Measurements from ENCODE around the gene ALPP. TPM values are rescaled to one million over a fixed set of nuclear protein-coding genes. Genes with fewer than 3 reads are reported as not detected.
A peak's percentile ranks its signal among the peaks of the same experiment; 100 is the strongest.
"Not testable (repeated sequence)": the region's sequence is repeated elsewhere in the genome, so short reads cannot be mapped to it uniquely, and the experiment has no call there.

The ALPP gene
- total RNA-seq (2014; rRNA removed) (8.6 and 14.4 TPM in 2 replicates), Bru-seq, nascent RNA (percentile 65 among the genes with signal in this experiment), BruChase-seq, experiment 1, labeled RNA remaining after a 6-hour chase (percentile 84 among the genes with signal in this experiment), BruChase-seq, experiment 2, labeled RNA remaining after a 2-hour chase (percentile 72 among the genes with signal in this experiment)
- long read RNA-seq, transcript ALPP-201 (11 exons, 2,971 nt) = major isoform, 15 of 54 reads
- long read RNA-seq, partial matches to known transcripts = 37 of 54 reads
- long read RNA-seq, other reads (novel, unspliced or antisense) = 2 of 54 reads

DNA sequence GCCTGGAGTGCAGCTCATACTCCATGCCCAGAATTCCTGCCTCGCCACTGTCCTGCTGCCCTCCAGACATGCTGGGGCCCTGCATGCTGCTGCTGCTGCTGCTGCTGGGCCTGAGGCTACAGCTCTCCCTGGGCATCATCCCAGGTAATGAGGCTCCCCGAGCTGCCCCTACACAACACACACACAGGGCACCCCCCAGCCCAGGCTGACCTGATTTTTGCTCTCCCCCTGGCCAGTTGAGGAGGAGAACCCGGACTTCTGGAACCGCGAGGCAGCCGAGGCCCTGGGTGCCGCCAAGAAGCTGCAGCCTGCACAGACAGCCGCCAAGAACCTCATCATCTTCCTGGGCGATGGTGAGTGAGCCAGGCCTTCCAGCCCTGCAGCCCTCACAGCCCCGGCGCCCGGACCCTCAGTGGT, at the start of gene ALPP:
TSS of gene ALPP (plus strand) at position 17 of the 417 bp plus-strand sequence. CDS start at position 69, 52 bp downstream.
- H3K9me2 ChIP-seq (replicated peaks; ENCODE audit: low read length); H3K4me3 ChIP-seq (ENCODE audit: low read length); POLR2A ChIA-PET (ENCODE audit: unreplicated experiment); H3K36me3 ChIP-seq (ENCODE audit: low read depth, low read length); H3K9me3 ChIP-seq (ENCODE audit: low read length); H3F3A ChIP-seq (ENCODE audit: low read length, unreplicated experiment); DNase-seq; H3K79me2 ChIP-seq (ENCODE audit: low read length); intact Hi-C loops (cut with micrococcal nuclease); H3K27me3 ChIP-seq (ENCODE audit: low read length); H4K20me1 ChIP-seq (ENCODE audit: low read length): not testable (repeated sequence)
- peak; percentile 53 for ATAC-seq
- H3K4me2 ChIP-seq (ENCODE audit: low read length) = peak within 1 kb of the TSS; percentile 35
- H2AFZ ChIP-seq (ENCODE audit: low read length) = peak within 1 kb of the TSS; percentile 37; the same call in 1 of the 2 replicates
- TSS peak; percentile 84 for BruUV-seq (replicated peaks)
- H3K27ac ChIP-seq (ENCODE audit: low read length) = peak within 1 kb of the TSS; percentile 14; the same call in 1 of the 2 replicates
- CTCF ChIA-PET = interaction anchor here (1.1 kb wide), 1 partner anchor 13 kb away, joined by 4 read pairs; no protein-coding TSS in a partner anchor
- peak within 1 kb of the TSS; percentile 8; the same call in 1 of the 2 replicates for H3K9ac ChIP-seq (ENCODE audit: low read length)
- peaks cover 15% of the 10 kb centered on the region; the same call in 1 of the 2 replicates for H3K4me1 ChIP-seq (ENCODE audit: insufficient read depth, low read length)

DNA sequence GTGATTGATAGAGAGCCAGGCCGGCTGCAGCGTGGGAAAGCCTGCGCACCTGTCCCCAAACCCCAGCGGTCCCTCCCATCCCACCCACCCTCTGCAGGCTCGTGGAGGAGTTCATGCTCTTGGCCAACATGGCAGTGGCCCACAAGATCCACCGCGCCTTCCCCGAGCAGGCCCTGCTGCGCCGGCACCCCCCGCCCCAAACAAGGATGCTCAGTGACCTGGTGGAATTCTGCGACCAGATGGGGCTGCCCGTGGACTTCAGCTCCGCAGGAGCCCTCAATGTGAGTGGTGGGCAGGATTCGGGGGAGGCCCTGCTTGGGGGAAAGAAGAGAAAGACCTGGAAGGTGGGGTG, 48.9 kb upstream of the ALPP start:
- no TSS peak for BruUV-seq (replicated peaks)
- H3K4me3 ChIP-seq (ENCODE audit: low read length) = no peak overlapping the region
- H3K9me3 ChIP-seq (ENCODE audit: low read length) = no peaks in the 10 kb centered on the region
- no peaks in the 10 kb centered on the region for H3K9me2 ChIP-seq (replicated peaks; ENCODE audit: low read length)
- no peak overlapping the region for H3K4me2 ChIP-seq (ENCODE audit: low read length)
- H3K9ac ChIP-seq (ENCODE audit: low read length) = no peak overlapping the region
- DNase-seq (no peak), ATAC-seq (no peak)
- no peaks in the 10 kb centered on the region for H3K36me3 ChIP-seq (ENCODE audit: low read depth, low read length)
- no peaks in the 10 kb centered on the region for H3F3A ChIP-seq (ENCODE audit: low read length, unreplicated experiment)
- H4K20me1 ChIP-seq (ENCODE audit: low read length) = no peaks in the 10 kb centered on the region
- TF ChIP-seq EZH2 (IDR thresholded peaks at IDR 0.05; ENCODE audit: low read length, unreplicated experiment) (no peak), EZH2phosphoT487 (IDR thresholded peaks at IDR 0.05; ENCODE audit: borderline replicate concordance, low read length) (no peak)
- TF ChIP-seq, protein P1, sequence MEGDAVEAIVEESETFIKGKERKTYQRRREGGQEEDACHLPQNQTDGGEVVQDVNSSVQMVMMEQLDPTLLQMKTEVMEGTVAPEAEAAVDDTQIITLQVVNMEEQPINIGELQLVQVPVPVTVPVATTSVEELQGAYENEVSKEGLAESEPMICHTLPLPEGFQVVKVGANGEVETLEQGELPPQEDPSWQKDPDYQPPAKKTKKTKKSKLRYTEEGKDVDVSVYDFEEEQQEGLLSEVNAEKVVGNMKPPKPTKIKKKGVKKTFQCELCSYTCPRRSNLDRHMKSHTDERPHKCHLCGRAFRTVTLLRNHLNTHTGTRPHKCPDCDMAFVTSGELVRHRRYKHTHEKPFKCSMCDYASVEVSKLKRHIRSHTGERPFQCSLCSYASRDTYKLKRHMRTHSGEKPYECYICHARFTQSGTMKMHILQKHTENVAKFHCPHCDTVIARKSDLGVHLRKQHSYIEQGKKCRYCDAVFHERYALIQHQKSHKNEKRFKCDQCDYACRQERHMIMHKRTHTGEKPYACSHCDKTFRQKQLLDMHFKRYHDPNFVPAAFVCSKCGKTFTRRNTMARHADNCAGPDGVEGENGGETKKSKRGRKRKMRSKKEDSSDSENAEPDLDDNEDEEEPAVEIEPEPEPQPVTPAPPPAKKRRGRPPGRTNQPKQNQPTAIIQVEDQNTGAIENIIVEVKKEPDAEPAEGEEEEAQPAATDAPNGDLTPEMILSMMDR (conservative IDR thresholded peaks at IDR 0.05; ENCODE audit: low read depth, low read length) = no peak
- no peaks in the 10 kb centered on the region for H3K27me3 ChIP-seq (ENCODE audit: low read length)
- H3K27ac ChIP-seq (ENCODE audit: low read length) = no peak overlapping the region
- CTCF ChIA-PET = no interaction called here
- H3K4me1 ChIP-seq (ENCODE audit: insufficient read depth, low read length) = no peaks in the 10 kb centered on the region
- POLR2A ChIA-PET (ENCODE audit: unreplicated experiment) = no interaction called here
- no peaks in the 10 kb centered on the region for H3K79me2 ChIP-seq (ENCODE audit: low read length)
- no peak overlapping the region for H2AFZ ChIP-seq (ENCODE audit: low read length)
- intact Hi-C loops (cut with micrococcal nuclease) = loop anchor here (10.0 kb wide), 1 partner anchor 185 kb away; no protein-coding TSS in a partner anchor

DNA sequence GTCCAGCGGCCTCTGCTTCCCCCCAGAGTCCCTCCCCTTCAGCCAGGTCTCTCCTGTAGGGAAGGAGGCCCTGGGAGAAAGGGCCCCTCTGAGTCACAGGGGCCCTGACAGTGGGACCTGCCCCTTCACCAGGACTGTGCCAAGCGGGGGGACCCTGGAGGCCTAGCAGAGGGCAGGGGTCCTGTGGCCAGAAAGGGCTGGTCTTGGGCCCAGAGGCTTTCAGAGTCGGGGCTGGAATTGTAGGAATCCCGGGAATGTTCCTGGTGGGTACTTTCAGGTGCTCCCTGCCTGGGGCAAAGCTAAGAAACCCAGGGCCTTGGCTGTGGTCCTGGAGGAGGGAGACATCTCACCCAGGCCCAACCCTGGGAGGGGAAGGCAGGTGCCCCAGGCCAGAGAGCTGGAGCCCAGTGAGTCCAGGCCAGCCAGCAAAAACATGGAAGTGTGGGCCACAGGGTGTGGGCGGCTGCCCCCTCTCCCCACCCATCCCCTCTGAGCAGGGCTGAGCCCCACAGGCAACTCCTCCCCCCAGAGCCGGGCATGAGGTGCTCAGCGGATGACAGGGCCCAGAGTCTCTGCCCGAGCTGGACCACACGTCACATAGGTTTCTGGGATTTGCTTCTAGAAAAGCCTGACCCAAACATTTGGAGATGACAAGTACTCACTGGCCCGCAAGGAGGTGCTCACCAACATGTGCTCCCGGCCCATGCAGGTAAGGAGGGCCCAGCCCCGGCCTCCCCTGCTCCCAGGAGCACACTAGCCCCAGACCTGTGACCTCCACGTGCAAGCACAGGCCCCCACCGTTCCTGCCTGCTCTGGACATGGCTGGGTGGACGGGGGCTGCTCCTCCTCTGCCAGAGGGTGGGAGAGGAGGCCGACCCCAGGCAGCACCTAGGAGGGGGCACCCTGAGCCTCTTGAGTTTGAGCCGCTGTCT, 48.2 kb upstream of the ALPP start:
- intact Hi-C loops (cut with micrococcal nuclease) = no loop called here
- CTCF ChIA-PET = no interaction called here

DNA sequence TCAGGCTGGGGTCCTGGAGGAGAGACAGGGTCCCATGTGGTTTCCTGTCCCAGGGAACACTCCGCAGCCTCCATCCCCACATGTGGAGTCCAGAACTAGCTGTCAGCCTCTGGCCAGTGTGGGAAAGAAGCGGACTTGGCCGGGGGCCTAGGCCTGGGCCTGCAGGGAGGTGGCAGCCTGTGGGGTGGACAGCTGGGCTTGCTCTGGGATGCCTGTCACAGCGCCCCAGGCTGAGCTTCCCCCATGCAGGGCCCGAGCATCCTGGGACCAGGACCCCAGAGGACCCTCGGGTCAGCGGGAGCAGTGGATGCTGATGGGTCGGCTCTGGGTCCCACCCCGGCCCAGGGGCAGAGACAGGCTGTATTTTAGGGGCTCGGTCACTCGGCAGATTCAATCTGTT, 47.5 kb upstream of the ALPP start:
- H3K9me3 ChIP-seq (ENCODE audit: low read length); ATAC-seq; H3K79me2 ChIP-seq (ENCODE audit: low read length); H3K4me2 ChIP-seq (ENCODE audit: low read length); H3K4me1 ChIP-seq (ENCODE audit: insufficient read depth, low read length); CTCF ChIA-PET; H3K36me3 ChIP-seq (ENCODE audit: low read depth, low read length); DNase-seq; H3K9ac ChIP-seq (ENCODE audit: low read length); H3K9me2 ChIP-seq (replicated peaks; ENCODE audit: low read length); H3K4me3 ChIP-seq (ENCODE audit: low read length); H3K27me3 ChIP-seq (ENCODE audit: low read length); intact Hi-C loops (cut with micrococcal nuclease); H2AFZ ChIP-seq (ENCODE audit: low read length); POLR2A ChIA-PET (ENCODE audit: unreplicated experiment); H4K20me1 ChIP-seq (ENCODE audit: low read length); H3K27ac ChIP-seq (ENCODE audit: low read length); H3F3A ChIP-seq (ENCODE audit: low read length, unreplicated experiment); BruUV-seq (replicated peaks): not testable (repeated sequence)

More for the DNA sequence above, 48.2 kb upstream of the ALPP start:
- Histone ChIP-seq H3K36me3 (ENCODE audit: low read depth, low read length) (no peaks in the 10 kb centered on the region), H3F3A (ENCODE audit: low read length, unreplicated experiment) (no peaks in the 10 kb centered on the region), H3K9me2 (replicated peaks; ENCODE audit: low read length) (no peaks in the 10 kb centered on the region), H2AFZ (ENCODE audit: low read length) (no peak overlapping the region), H3K9ac (ENCODE audit: low read length) (no peak overlapping the region), H3K4me1 (ENCODE audit: insufficient read depth, low read length) (no peaks in the 10 kb centered on the region), H3K9me3 (ENCODE audit: low read length) (no peaks in the 10 kb centered on the region), H3K27ac (ENCODE audit: low read length) (no peak overlapping the region), H3K27me3 (ENCODE audit: low read length) (no peaks in the 10 kb centered on the region), H3K79me2 (ENCODE audit: low read length) (no peaks in the 10 kb centered on the region), H3K4me3 (ENCODE audit: low read length) (no peak overlapping the region), H3K4me2 (ENCODE audit: low read length) (no peak overlapping the region), H4K20me1 (ENCODE audit: low read length) (no peaks in the 10 kb centered on the region)
- DNase-seq = no peak
- POLR2A ChIA-PET (ENCODE audit: unreplicated experiment) = no interaction called here
- no TSS peak for BruUV-seq (replicated peaks)
- no peak for ATAC-seq
- TF ChIP-seq EZH2phosphoT487 (IDR thresholded peaks at IDR 0.05; ENCODE audit: borderline replicate concordance, low read length) = no peak
- TF ChIP-seq, protein P1 (conservative IDR thresholded peaks at IDR 0.05; ENCODE audit: low read depth, low read length) = no peak
- no peak for TF ChIP-seq EZH2 (IDR thresholded peaks at IDR 0.05; ENCODE audit: low read length, unreplicated experiment)

Measured in PC-3 (cell line).